HG03342 (cell line): ENCODE measurements around the gene CIT.
"Not testable (repeated sequence)": the region's sequence is repeated elsewhere in the genome, so short reads cannot be mapped to it uniquely, and the experiment has no call there.

Experiments
- ATAC-seq: cut with Tn5 transposase; IDR thresholded peaks from one replicate; pipeline ENCODE4 v1.9.1; 2021; ENCODE audit warnings: mild to moderate bottlenecking, moderate library complexity; ENCODE audit not compliant: unreplicated experiment

CIT gene

GRCh38 chr12:119876761-119877638 lies at the start of gene CIT:
TSS of gene CIT (minus strand) at chr12:119877320. CDS start at chr12:119876168, 1,152 bp downstream.
- peak; percentile 99 for ATAC-seq

- no peak for ATAC-seq
Observed at GRCh38 chr12:119925269-119925668, 48.1 kb upstream of the CIT start.

- no peak for ATAC-seq
Observed at GRCh38 chr12:119920064-119920463, 42.9 kb upstream of the CIT start.

GRCh38 chr12:119915894-119916510 lies 38.9 kb upstream of the CIT start:
- ATAC-seq, result no peak

GRCh38 chr12:119914666-119915065 lies 37.5 kb upstream of the CIT start:
- no peak for ATAC-seq

- ATAC-seq, result no peak
Observed at GRCh38 chr12:119913536-119914330, 36.6 kb upstream of the CIT start.

- no peak for ATAC-seq
Observed at GRCh38 chr12:119911182-119911581, 34.1 kb upstream of the CIT start.

GRCh38 chr12:119910586-119910985 lies 33.5 kb upstream of the CIT start:
- no peak for ATAC-seq

GRCh38 chr12:119902084-119902509 lies 25.0 kb upstream of the CIT start:
- peak; percentile 84 for ATAC-seq

- ATAC-seq, result no peak
Observed at GRCh38 chr12:119901670-119902069, 24.6 kb upstream of the CIT start.

GRCh38 chr12:119894916-119895315 lies 17.8 kb upstream of the CIT start:
- no peak for ATAC-seq

- not testable (repeated sequence) for ATAC-seq
Observed at GRCh38 chr12:119892611-119893010, 15.5 kb upstream of the CIT start.

- no peak for ATAC-seq
Observed at GRCh38 chr12:119885549-119885948, 8.4 kb upstream of the CIT start.

GRCh38 chr12:119883791-119884190 lies 6.7 kb upstream of the CIT start:
- ATAC-seq, result not testable (repeated sequence)

- no peak for ATAC-seq
Observed at GRCh38 chr12:119883237-119883636, 6.1 kb upstream of the CIT start.

GRCh38 chr12:119877639-119877948 lies 474 bp upstream of the CIT start:
- peak; percentile 50 for ATAC-seq

- ATAC-seq, result no peak
Observed at GRCh38 chr12:119870457-119870856, 6.7 kb downstream of the CIT start.

GRCh38 chr12:119869720-119870119 lies 7.4 kb downstream of the CIT start:
- ATAC-seq, result no peak

GRCh38 chr12:119868992-119869391 lies 8.1 kb downstream of the CIT start:
- ATAC-seq, result no peak

- no peak for ATAC-seq
Observed at GRCh38 chr12:119864591-119864990, 12.5 kb downstream of the CIT start.

- no peak for ATAC-seq
Observed at GRCh38 chr12:119859241-119859640, 17.9 kb downstream of the CIT start.
